ENCODE results near the gene CHD9NB.

CHD9NB gene

DNA sequence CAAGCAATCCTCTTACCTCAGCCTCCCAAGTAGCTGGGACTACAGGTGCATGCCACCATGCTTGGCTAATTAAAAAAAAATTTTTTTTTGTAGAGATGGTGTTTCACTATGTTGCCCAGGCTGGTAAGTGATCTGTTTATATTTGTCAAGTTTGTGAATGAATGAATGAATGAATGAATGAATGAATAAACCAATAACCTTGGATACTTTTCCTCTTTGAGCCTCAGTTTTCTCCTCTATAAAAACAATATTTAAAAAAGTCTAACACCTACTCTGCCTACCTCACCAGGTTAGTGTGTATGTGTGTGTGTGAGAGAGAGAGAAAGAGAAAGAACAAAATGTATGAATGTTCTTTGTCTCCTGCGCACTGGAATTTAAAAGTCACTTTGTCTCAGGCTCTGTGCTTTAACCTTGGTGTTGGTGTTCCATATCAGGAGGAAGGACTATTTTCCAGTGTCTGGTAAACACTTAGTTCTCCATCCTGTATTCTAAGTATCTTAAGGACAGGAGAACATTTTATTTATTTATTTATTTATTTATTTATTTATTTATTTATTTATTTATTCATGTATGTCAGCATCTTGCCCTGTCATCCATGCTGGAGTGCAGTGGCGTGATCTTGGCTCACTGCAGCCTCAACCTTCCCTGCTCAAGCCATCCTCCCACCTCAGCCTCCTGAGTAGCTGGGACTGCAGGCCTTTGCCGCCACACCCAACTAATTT, 29.1 kb upstream of the CHD9NB start:
- ATAC-seq, result no peak
- TF ChIP-seq, protein P1, sequence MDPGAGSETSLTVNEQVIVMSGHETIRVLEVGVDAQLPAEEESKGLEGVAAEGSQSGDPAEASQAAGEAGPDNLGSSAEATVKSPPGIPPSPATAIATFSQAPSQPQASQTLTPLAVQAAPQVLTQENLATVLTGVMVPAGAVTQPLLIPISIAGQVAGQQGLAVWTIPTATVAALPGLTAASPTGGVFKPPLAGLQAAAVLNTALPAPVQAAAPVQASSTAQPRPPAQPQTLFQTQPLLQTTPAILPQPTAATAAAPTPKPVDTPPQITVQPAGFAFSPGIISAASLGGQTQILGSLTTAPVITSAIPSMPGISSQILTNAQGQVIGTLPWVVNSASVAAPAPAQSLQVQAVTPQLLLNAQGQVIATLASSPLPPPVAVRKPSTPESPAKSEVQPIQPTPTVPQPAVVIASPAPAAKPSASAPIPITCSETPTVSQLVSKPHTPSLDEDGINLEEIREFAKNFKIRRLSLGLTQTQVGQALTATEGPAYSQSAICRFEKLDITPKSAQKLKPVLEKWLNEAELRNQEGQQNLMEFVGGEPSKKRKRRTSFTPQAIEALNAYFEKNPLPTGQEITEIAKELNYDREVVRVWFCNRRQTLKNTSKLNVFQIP (CRISPR knock-in tag; IDR thresholded peaks at IDR 0.05; ENCODE audit: borderline replicate concordance, low read depth), result no peak
- TF ChIP-seq CSDC2 (CRISPR knock-in tag; IDR thresholded peaks at IDR 0.05), result no peak
- TF ChIP-seq ZFP30 (CRISPR knock-in tag; IDR thresholded peaks at IDR 0.05), result no peak
- TF ChIP-seq BACH2 (CRISPR knock-in tag; IDR thresholded peaks at IDR 0.05; ENCODE audit: borderline replicate concordance), result no peak
- TF ChIP-seq ESRRG (CRISPR knock-in tag; IDR thresholded peaks at IDR 0.05), result no peak
- no peak for TF ChIP-seq ZNF70 (CRISPR knock-in tag; IDR thresholded peaks at IDR 0.05)
- TF ChIP-seq, protein P2, sequence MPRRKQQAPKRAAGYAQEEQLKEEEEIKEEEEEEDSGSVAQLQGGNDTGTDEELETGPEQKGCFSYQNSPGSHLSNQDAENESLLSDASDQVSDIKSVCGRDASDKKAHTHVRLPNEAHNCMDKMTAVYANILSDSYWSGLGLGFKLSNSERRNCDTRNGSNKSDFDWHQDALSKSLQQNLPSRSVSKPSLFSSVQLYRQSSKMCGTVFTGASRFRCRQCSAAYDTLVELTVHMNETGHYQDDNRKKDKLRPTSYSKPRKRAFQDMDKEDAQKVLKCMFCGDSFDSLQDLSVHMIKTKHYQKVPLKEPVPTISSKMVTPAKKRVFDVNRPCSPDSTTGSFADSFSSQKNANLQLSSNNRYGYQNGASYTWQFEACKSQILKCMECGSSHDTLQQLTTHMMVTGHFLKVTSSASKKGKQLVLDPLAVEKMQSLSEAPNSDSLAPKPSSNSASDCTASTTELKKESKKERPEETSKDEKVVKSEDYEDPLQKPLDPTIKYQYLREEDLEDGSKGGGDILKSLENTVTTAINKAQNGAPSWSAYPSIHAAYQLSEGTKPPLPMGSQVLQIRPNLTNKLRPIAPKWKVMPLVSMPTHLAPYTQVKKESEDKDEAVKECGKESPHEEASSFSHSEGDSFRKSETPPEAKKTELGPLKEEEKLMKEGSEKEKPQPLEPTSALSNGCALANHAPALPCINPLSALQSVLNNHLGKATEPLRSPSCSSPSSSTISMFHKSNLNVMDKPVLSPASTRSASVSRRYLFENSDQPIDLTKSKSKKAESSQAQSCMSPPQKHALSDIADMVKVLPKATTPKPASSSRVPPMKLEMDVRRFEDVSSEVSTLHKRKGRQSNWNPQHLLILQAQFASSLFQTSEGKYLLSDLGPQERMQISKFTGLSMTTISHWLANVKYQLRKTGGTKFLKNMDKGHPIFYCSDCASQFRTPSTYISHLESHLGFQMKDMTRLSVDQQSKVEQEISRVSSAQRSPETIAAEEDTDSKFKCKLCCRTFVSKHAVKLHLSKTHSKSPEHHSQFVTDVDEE (CRISPR knock-in tag; IDR thresholded peaks at IDR 0.05), result no peak
- TF ChIP-seq, protein P3, sequence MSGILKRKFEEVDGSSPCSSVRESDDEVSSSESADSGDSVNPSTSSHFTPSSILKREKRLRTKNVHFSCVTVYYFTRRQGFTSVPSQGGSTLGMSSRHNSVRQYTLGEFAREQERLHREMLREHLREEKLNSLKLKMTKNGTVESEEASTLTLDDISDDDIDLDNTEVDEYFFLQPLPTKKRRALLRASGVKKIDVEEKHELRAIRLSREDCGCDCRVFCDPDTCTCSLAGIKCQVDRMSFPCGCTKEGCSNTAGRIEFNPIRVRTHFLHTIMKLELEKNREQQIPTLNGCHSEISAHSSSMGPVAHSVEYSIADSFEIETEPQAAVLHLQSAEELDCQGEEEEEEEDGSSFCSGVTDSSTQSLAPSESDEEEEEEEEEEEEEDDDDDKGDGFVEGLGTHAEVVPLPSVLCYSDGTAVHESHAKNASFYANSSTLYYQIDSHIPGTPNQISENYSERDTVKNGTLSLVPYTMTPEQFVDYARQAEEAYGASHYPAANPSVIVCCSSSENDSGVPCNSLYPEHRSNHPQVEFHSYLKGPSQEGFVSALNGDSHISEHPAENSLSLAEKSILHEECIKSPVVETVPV (CRISPR knock-in tag; IDR thresholded peaks at IDR 0.05), result no peak
- no peak for TF ChIP-seq OSR1 (CRISPR knock-in tag; IDR thresholded peaks at IDR 0.05)
- TF ChIP-seq ZFP3 (CRISPR knock-in tag; IDR thresholded peaks at IDR 0.05), result no peak
- TF ChIP-seq TOX (CRISPR knock-in tag; IDR thresholded peaks at IDR 0.05; ENCODE audit: borderline replicate concordance), result no peak

DNA sequence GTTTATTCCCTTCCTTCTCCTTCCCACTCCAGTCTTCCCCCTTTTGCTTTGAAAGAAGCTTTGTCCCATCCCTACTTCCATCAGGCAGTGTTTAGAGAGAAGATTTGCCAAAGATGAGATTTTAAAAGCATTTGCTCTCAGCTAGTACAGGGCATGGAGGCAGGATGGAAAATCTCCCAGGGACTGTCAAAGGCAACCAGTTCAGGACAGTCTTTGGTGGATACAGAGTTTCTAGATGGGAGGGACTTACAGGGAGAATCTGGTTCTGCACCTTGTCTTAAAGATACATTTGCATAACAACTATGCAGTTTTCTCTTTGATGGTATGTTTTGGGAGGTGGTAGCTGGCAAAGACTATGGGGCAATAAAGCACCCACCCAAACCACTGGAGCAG, 28.3 kb upstream of the CHD9NB start:
- ATAC-seq, result peak; percentile 57
- TF ChIP-seq ZNF565 (CRISPR knock-in tag; conservative IDR thresholded peaks at IDR 0.05; ENCODE audit: low read depth) (no peak), ZNF70 (CRISPR knock-in tag; IDR thresholded peaks at IDR 0.05) (no peak), OSR1 (CRISPR knock-in tag; IDR thresholded peaks at IDR 0.05) (no peak), ISL1 (CRISPR knock-in tag; IDR thresholded peaks at IDR 0.05) (no peak), PPARA (CRISPR knock-in tag; IDR thresholded peaks at IDR 0.05; ENCODE audit: borderline replicate concordance) (no peak), GLIS3 (CRISPR knock-in tag; IDR thresholded peaks at IDR 0.05) (no peak), RARB (CRISPR knock-in tag; IDR thresholded peaks at IDR 0.05) (no peak), TCF4 (CRISPR knock-in tag; IDR thresholded peaks at IDR 0.05; ENCODE audit: borderline replicate concordance) (no peak), SNAI2 (CRISPR knock-in tag; IDR thresholded peaks at IDR 0.05) (no peak), ZFP30 (CRISPR knock-in tag; IDR thresholded peaks at IDR 0.05) (no peak), ZC3H10 (CRISPR knock-in tag; IDR thresholded peaks at IDR 0.05) (no peak), TOX (CRISPR knock-in tag; IDR thresholded peaks at IDR 0.05; ENCODE audit: borderline replicate concordance) (no peak), ZFP3 (CRISPR knock-in tag; IDR thresholded peaks at IDR 0.05) (no peak), CSDC2 (CRISPR knock-in tag; IDR thresholded peaks at IDR 0.05) (no peak), BACH2 (CRISPR knock-in tag; IDR thresholded peaks at IDR 0.05; ENCODE audit: borderline replicate concordance) (no peak)
- TF ChIP-seq, protein P3 (CRISPR knock-in tag; IDR thresholded peaks at IDR 0.05), result no peak
- TF ChIP-seq, protein P4, sequence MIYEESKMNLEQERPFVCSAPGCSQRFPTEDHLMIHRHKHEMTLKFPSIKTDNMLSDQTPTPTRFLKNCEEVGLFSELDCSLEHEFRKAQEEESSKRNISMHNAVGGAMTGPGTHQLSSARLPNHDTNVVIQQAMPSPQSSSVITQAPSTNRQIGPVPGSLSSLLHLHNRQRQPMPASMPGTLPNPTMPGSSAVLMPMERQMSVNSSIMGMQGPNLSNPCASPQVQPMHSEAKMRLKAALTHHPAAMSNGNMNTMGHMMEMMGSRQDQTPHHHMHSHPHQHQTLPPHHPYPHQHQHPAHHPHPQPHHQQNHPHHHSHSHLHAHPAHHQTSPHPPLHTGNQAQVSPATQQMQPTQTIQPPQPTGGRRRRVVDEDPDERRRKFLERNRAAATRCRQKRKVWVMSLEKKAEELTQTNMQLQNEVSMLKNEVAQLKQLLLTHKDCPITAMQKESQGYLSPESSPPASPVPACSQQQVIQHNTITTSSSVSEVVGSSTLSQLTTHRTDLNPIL (CRISPR knock-in tag; IDR thresholded peaks at IDR 0.05; ENCODE audit: low read depth), result no peak
- TF ChIP-seq, protein P5, sequence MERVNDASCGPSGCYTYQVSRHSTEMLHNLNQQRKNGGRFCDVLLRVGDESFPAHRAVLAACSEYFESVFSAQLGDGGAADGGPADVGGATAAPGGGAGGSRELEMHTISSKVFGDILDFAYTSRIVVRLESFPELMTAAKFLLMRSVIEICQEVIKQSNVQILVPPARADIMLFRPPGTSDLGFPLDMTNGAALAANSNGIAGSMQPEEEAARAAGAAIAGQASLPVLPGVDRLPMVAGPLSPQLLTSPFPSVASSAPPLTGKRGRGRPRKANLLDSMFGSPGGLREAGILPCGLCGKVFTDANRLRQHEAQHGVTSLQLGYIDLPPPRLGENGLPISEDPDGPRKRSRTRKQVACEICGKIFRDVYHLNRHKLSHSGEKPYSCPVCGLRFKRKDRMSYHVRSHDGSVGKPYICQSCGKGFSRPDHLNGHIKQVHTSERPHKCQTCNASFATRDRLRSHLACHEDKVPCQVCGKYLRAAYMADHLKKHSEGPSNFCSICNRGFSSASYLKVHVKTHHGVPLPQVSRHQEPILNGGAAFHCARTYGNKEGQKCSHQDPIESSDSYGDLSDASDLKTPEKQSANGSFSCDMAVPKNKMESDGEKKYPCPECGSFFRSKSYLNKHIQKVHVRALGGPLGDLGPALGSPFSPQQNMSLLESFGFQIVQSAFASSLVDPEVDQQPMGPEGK (CRISPR knock-in tag; IDR thresholded peaks at IDR 0.05; ENCODE audit: borderline replicate concordance), result no peak
- TF ChIP-seq, protein P2 (CRISPR knock-in tag; IDR thresholded peaks at IDR 0.05), result no peak

All from SK-N-SH treated with all-trans-retinoic acid at 6 μM for 48 hours (cell line).